LoVo (cell line): Measurements from ENCODE around the gene MAP2K3.
"Not testable (repeated sequence)": the region's sequence is repeated elsewhere in the genome, so short reads cannot be mapped to it uniquely, and the experiment has no call there.

Experiments used
- DNase-seq: peaks from one replicate; pipeline ENCODE4 v3.0.0-alpha.2; 2016; ENCODE audit warnings: low spot score

The MAP2K3 gene

GRCh38 chr17:21296097-21297025, 11.8 kb downstream of the MAP2K3 start:
- no peak for DNase-seq

GRCh38 chr17:21297026-21297520, 12.6 kb downstream of the MAP2K3 start:
- no peak for DNase-seq

GRCh38 chr17:21297597-21297996, 13.1 kb downstream of the MAP2K3 start:
- no peak for DNase-seq

GRCh38 chr17:21298056-21298982, 13.8 kb downstream of the MAP2K3 start:
- no peak for DNase-seq

- DNase-seq, result no peak
These were observed 14.5 kb downstream of the MAP2K3 start for GRCh38 chr17:21298983-21299519.

GRCh38 chr17:21299981-21300600, 15.6 kb downstream of the MAP2K3 start:
- no peak for DNase-seq

GRCh38 chr17:21300601-21301571, 16.4 kb downstream of the MAP2K3 start:
- no peak for DNase-seq

GRCh38 chr17:21301593-21302550, 17.4 kb downstream of the MAP2K3 start:
- no peak for DNase-seq

- DNase-seq, result no peak
These were observed 18.4 kb downstream of the MAP2K3 start for GRCh38 chr17:21302711-21303425.

GRCh38 chr17:21303441-21304065, 19.0 kb downstream of the MAP2K3 start:
- DNase-seq, result no peak

- no peak for DNase-seq
These were observed 19.6 kb downstream of the MAP2K3 start for GRCh38 chr17:21304091-21304490.

GRCh38 chr17:21304551-21305151, 20.1 kb downstream of the MAP2K3 start:
- not testable (repeated sequence) for DNase-seq

- not testable (repeated sequence) for DNase-seq
These were observed 21.1 kb downstream of the MAP2K3 start for GRCh38 chr17:21305431-21306180.

- DNase-seq, result not testable (repeated sequence)
These were observed 22.2 kb downstream of the MAP2K3 start for GRCh38 chr17:21306611-21307272.

GRCh38 chr17:21307273-21307625, 22.7 kb downstream of the MAP2K3 start:
- not testable (repeated sequence) for DNase-seq

- DNase-seq, result not testable (repeated sequence)
These were observed 24.4 kb downstream of the MAP2K3 start for GRCh38 chr17:21308931-21309381.
